GM19351 (cell line): ENCODE measurements around the gene TBX18.

ENCODE experiments used
- ATAC-seq: cut with Tn5 transposase; IDR thresholded peaks from one replicate; pipeline ENCODE4 v1.9.1; 2021; ENCODE audit warnings: mild to moderate bottlenecking, moderate library complexity; ENCODE audit not compliant: unreplicated experiment

Gene TBX18

DNA sequence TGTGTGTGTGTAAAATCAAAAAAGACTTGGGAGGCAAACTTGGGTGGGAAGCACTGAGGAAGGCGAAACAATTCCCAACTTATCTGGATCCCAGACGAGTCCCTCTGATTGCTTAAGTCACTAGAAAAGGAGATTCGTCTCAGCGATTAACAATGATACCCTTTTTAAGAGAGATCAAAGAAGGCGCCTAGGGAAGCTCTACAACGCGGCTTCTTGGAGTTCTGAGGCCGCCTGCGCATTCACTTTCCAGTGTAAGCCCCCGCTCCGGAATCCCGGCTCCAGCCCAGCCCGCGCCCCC lies 8.7 kb upstream of the TBX18 start:
- no peak for ATAC-seq

DNA sequence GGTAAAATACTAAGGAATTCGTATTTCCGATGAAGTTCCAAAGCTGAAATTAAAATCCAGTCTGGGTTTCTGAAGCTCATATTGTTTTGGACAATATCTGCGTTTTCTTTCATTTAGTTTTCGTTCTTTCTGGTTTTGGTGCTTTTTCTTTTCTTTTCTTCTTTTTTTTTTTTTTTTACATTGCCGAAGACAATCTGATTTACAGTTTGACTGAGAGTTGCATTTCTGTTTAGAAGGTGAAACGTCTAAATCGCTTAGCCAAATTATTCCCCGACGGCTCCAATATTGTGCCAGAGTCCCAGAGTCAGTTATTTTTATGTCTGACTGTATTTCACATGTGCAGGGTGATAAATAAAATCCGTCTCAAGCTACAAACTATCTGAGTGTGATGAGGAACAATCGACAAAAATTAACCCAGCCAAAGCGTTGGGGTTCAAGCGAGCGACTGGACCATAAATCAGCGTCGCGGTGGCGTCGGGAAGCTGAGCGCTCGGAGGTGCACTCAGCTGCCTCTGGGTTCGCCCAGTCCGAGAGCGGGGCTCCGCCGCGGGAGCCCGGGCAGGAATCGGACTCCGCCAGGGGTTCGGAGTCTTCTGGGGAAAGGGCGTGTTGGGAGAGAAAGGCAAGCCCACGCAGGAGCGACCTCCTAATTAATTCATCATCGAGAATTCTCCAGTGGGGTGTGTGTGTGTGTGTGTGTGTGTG lies 8.2 kb upstream of the TBX18 start:
- ATAC-seq: no peak

DNA sequence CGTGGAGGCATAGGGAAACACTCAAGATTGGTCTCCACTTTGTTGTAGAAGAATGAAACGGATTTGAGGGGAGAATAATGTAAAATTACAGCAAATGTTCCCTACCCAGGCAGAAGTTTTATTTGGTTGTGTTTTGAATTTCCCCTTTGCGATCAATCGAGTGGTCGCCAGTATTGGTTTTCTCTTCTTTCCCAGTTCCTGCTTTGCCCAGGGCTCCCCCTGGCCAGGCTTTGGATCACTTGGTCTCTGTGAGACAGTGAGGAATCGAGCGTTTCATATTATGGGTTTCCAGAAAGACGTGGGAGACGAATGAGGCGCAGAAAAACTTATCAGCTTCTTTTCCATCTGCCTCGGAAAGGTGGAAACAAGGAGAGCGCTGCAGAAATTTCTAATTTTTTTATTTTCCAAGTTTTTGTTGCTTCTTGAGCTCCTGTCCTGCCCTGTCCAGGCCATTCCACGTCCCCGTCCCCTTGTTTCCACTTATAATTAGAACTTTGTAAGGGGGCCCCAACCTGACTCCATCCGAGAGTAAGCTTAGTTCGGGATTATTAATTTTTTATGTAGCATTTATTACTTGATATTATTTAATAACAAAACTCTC lies 7.5 kb upstream of the TBX18 start:
- no peak for ATAC-seq

DNA sequence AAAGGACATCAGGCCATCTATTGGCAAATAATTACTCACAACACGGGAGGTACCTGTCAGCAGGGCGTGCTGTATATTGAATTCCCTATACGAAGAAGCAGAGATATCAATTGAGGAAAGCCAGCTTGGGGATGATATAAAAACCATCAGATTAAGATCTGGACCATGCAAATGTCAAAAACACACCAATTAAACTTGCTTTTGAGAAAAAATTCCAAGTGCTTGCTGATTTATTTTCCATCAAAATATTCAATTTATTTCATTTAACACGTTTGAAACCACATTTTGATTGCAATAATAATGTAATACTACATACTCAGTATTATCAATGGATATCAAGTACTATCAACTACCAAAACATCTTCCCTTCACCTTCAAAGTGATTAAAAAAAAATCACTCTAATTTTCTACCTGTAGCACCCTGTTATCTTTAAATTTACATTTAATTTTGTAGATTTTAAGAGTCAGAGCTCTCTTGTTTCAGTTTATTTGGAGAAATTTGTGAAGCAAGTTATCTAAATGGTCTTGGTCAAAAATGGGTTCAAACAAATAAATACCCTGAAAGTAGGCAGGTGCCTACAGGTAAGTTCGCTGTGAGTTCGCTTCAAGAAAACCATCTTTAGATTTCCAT lies 6.8 kb upstream of the TBX18 start:
- no peak for ATAC-seq

DNA sequence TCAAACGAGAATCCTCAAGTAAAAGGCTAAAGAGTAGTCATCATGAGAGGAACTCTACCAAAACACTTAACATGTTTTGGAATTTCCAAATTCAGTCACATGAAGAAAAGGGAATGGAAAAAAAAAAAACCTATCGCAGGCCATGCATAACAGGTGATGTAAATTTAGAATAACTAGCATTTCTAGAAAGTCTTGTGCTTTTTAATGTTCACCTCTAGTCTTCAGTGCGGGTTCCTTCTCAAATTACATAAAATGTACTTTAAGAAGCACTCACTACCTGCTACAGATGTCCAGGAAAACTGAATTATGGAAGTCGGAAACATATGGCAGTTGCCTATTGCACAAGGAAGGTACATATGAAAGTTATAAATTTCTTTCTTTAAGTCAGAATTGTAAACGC lies 6.1 kb upstream of the TBX18 start:
- no peak for ATAC-seq

GRCh38 chr6:84769306-84769705 lies 4.9 kb upstream of the TBX18 start:
- no peak for ATAC-seq

- ATAC-seq: no peak
Observed at GRCh38 chr6:84768442-84769174, 4.2 kb upstream of the TBX18 start.

- ATAC-seq: no peak
Observed at GRCh38 chr6:84767526-84768201, 3.3 kb upstream of the TBX18 start.

DNA sequence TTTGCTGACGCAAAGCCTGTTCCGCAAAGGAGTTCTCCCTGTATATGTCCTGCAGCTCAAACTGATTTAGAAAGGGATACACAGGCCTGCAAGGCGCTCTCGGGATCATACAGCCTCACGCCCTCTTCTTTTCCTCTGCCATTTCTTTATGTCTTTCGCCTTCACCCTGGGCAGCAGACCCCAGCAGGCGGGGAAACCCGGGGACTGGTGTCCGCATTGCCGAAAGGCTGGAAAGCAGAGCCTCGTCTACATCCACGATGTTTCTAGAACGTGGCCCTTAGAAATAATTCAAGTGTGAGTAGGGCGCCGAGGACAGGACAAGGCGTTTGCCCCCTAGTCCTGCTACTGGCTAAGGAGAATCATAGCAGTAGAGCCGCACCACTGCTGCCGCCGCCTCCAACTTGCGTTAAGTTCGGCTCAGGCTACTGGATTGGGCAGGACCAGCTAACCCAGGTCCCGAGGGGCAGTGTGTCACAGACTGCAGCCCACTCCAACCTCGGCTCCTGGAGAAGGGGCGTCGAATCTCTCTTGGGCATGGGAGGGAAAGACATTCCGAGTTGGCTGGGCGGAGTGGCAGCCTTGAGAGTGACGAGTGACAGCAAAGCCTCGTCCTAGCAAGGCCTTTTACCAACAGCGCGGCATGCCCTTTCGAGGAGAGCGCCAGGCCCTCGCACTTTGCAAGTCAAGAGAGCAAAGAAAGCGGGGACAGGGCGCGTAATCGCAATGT lies 2.6 kb upstream of the TBX18 start:
- no peak for ATAC-seq

GRCh38 chr6:84766118-84766798 lies 1.9 kb upstream of the TBX18 start:
- ATAC-seq: no peak

DNA sequence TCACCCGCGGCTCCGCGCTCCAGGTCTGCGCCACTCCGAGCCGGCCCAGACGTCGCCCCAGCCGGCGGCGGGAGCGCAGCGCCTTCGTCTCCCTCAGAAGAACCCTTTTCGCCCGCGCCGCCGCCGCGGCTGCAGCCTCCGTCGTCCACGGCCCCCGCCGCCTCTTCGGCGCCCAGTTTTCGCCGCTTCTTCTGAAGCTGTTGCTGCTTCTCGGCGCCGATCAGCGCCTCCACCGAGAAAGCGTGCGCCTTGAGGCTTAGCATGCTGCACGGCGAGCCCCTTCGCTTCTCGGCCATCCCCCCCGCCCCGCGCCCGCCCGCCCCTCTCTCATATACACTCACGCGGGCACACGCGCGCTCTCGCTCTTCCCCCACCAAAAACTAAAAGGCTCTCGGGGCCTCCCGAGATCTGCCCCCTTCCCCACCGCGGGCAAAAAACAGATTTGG lies 489 bp downstream of the TBX18 start:
- no peak for ATAC-seq

DNA sequence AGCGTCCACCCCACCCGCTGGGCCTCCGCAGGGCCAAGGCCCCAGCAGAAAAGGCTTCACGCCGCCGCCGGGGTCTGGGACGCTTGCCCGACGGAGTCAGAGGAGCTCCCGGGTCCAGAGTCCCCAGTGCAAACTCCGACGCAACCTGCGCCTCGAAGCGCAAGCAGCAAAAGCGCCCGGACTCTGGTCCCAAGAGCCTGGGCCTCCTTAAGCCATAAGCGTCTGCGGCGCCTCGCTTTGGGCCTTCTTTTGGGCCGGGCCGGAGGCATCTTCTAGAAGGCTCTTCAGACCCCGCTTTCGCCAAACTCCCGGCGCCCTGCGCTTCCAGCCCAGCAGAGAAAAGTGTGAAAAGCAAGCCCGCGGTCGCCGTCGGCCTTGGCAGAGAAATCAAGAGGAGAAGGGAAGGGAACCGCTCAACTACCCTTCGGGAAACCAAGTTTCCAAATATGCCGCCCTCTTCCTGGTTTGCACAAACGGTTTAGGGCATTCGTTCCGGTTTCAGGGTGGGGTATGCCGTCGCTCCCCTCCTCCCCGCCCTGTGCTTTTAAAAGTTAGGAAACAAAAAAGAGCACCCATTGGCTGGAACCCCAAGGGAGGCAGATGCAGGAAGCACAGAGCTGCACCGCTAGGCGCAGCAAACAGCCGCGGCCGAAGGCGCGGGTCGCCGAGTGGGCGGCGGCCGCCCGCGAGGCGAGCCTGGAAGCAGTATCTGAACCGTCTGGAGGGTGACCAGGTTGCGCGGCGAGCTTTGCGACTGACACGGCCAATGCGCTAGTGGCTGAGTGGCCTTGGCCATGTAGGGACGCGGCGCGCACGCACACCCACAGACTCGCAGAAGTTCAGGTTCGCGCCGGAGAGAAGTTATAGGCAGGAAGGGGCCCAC lies 1.2 kb downstream of the TBX18 start:
- no peak for ATAC-seq

- ATAC-seq: no peak
Observed at GRCh38 chr6:84762220-84763002, 2.0 kb downstream of the TBX18 start.

- ATAC-seq: no peak
Observed at GRCh38 chr6:84758486-84758885, 5.9 kb downstream of the TBX18 start.

- no peak for ATAC-seq
Observed at GRCh38 chr6:84756877-84757276, 7.5 kb downstream of the TBX18 start.

DNA sequence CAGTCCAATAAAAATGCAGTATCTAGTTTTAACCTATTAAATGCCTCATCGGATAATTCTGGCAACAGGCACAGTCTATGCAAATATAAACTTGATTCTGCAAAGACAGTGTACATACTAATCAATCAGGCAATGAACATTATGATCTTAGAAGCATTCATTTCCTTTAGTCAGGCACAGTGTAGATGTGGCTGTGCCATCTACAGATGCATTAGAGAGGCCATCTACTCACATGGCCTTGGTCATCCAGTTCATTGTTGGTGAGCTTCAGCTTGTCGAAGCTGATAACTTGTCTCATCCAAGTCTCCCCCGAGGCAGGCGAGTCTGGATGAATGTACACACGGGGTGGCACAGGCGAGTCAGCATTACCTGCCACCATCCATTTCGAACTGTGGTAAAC lies 7.9 kb downstream of the TBX18 start:
- no peak for ATAC-seq

DNA sequence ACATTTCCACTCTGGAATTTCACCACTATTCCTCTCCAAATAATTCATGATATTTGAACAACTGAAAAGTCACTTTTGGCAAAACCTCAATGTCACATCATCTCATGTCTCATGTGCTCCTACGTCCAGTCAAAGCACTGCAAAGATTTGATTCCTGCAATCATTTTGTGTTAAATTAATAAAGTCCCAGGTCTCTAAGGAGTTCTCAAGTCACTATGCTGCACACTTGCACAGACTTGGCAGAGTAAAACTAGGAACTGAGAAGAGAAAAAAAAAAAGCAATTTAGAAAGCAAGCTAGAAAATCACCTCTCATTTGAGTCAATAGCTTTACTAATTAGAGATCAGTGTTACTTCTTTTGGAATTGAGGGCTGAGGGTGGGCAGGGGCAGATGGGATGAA lies 11.2 kb downstream of the TBX18 start:
- ATAC-seq: no peak

- no peak for ATAC-seq
Observed at GRCh38 chr6:84752118-84752850, 12.1 kb downstream of the TBX18 start.
